Neutrophil (primary cell): Measurements from ENCODE around the gene CISTR.

Experiments
- H3K27ac ChIP-seq: fragments of 200-600 bp; sonication (generic); 2 replicates; pipeline ENCODE4 v1.5.1; 2016; ENCODE audit warnings: mild to moderate bottlenecking, moderate library complexity
- H3K27me3 ChIP-seq: fragments of 200-600 bp; sonication (generic); 2 replicates; pipeline ENCODE4 v1.6.0; 2016; ENCODE audit warnings: mild to moderate bottlenecking
- H3K36me3 ChIP-seq: fragments of 200-600 bp; sonication (generic); 2 replicates; pipeline ENCODE4 v1.5.1; 2017
- H3K4me1 ChIP-seq, 2 experiments: fragments of 200-600 bp in 1 of 2; sonication (generic) in 1 of 2; 1 replicate in 1 of 2; 2 replicates in 1 of 2; pipeline versions ENCODE4 v1.5.1 to v1.6.1; 2013 to 2016; ENCODE audit warnings: low read depth in 1 of 2, low read length in 1 of 2, mild to moderate bottlenecking in 1 of 2, moderate library complexity in 1 of 2; ENCODE audit not compliant: control insufficient read depth in 1 of 2, insufficient read depth in 1 of 2
- H3K4me3 ChIP-seq, 2 experiments: fragments of 200-600 bp in 1 of 2; sonication (generic) in 1 of 2; 1 replicate in 1 of 2; 2 replicates in 1 of 2; pipeline ENCODE4 v1.5.1; 2013 to 2016; ENCODE audit warnings: low read depth in 1 of 2, low read length in 1 of 2, mild to moderate bottlenecking in 1 of 2, moderate library complexity in 1 of 2
- H3K9me3 ChIP-seq: fragments of 200-600 bp; sonication (generic); 2 replicates; pipeline ENCODE4 v1.5.1; 2016
- CTCF ChIP-seq: fragments of 200-600 bp; sonication (generic); IDR thresholded peaks from 2 replicates; pipeline ENCODE4 v1.5.1; 2016; ENCODE audit warnings: antibody characterized with exemption

Gene CISTR

DNA sequence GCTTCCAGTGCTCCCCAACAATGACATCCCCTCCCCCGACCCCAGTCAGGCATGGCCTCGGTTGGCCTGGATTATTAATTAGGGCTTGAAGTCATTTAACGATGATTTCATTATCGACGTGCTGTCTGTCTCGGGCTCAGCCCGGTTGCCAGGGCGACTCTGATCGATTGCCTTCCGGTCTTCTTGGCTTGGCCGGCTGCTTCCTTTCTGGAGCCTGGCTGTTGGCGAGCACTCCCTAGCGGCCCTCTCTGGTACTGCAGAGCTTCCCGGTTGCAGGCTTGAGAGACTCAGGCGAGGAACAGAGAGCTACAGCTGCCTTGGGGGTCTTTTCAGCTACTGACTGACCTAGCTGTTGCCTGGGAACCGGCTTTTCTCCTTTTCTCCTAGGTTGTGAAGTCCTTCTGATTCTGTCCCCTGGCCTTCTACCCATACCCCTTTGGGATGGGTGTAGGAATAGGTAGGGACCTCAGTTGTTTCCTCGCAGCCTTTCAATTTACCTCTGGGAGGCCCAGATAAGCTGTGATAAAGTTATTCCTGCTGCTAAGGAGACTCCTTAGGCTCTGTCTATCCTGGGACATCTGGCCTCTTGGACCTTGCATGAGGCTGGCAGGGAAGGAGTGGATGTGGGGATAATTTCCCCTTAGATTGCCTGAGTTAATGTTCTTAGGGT lies 5.5 kb upstream of the CISTR start:
- no peaks in the 10 kb centered on the region for H3K9me3 ChIP-seq
- H3K27ac ChIP-seq = no peak overlapping the region
- H3K27me3 ChIP-seq = peaks cover 99% of the 10 kb centered on the region
- H3K4me1 ChIP-seq = peaks cover 8 to 17% of the 10 kb centered on the region in 2 experiments
- peak; percentile 88 for TF ChIP-seq CTCF
- H3K4me3 ChIP-seq = no peak overlapping the region
- no peaks in the 10 kb centered on the region for H3K36me3 ChIP-seq

DNA sequence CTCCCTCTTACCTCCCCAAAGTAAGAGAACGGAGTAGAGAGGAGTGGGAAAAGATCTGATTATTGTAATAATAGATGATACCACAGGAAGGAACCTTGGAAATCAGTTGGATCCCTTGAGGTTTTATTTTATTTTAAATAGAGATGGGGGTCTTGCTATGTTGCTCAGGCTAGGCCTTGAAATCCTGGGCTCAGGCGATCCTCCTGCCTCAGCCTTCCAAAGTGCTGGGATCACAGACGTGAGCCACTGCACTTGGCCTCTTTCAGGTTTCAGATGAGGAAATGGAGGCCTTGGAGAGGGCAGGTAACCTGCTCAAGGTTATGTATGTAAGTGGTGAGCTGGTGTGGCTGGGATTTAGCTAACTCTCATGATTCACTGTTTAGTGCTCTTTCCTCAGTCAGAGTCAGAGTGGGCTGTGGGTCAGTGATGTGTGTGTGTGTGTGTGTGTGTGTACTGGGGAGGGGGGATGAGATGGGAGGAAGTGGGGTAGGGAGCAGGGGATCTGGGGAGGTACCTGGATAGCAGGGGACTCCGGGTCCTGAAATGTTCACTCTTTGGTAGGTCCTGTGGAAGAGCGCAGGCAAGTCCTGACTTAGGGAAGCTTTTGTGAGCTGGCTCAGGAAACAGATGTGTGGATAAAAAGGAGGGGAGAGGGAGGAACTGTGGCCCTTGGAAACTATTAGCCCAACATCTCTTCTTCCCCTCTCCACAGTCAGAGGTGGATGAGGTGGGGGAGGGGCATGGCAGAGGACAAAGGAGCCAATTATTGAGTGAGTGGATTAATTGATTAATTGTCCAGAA lies 4.7 kb upstream of the CISTR start:
- no peak overlapping the region for H3K4me3 ChIP-seq
- no peak for TF ChIP-seq CTCF
- H3K36me3 ChIP-seq = no peaks in the 10 kb centered on the region
- no peak overlapping the region for H3K27ac ChIP-seq
- no peaks in the 10 kb centered on the region for H3K9me3 ChIP-seq
- peaks cover 99% of the 10 kb centered on the region for H3K27me3 ChIP-seq
- peaks cover 12 to 23% of the 10 kb centered on the region in 2 experiments for H3K4me1 ChIP-seq

GRCh38 chr12:53755893-53756292 lies 4.1 kb upstream of the CISTR start:
- no peak overlapping the region for H3K4me3 ChIP-seq
- no peaks in the 10 kb centered on the region for H3K9me3 ChIP-seq
- H3K27me3 ChIP-seq = peaks cover 99% of the 10 kb centered on the region
- TF ChIP-seq CTCF = no peak
- H3K4me1 ChIP-seq = peaks cover 16 to 30% of the 10 kb centered on the region in 2 experiments
- no peak overlapping the region for H3K27ac ChIP-seq
- no peaks in the 10 kb centered on the region for H3K36me3 ChIP-seq

GRCh38 chr12:53755451-53755891 lies 3.7 kb upstream of the CISTR start:
- no peaks in the 10 kb centered on the region for H3K36me3 ChIP-seq
- H3K9me3 ChIP-seq = no peaks in the 10 kb centered on the region
- TF ChIP-seq CTCF = no peak
- H3K4me3 ChIP-seq = no peak overlapping the region
- H3K4me1 ChIP-seq = peaks cover 19 to 34% of the 10 kb centered on the region in 2 experiments
- peaks cover 99% of the 10 kb centered on the region for H3K27me3 ChIP-seq
- no peak overlapping the region for H3K27ac ChIP-seq

DNA sequence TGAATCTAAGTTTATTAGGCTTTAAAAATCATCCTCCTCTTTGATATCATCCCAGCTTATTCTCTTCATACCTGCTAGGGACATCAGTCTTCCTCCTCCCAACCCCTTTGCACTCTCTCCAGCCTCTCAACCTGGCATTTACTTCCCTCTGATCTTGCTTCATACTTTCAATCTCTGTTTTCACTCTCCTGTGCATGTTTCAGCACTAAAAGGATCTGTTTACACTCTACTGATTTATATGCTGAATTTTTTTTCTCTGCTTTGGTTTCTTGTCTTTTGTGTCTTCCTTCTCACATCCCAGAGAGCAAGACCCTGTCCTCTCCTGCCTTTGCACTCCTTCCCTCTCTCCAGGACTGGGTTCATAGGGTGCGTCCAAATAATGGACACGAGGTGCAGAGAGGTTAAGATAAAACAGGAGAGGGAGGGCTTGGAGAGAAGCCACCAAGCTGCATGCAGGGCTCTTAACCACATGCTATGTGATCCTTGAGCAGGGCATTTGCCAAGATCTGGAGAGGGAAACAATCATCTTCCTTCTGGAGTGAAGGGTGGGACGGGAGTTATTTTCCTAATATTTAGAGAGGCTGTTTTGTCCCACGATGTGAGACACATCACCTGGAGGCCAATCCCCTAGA lies 3.0 kb upstream of the CISTR start:
- no peak for TF ChIP-seq CTCF
- Histone ChIP-seq H3K27me3 (peaks cover 99% of the 10 kb centered on the region), H3K4me1 (peaks cover 19 to 34% of the 10 kb centered on the region in 2 experiments), H3K27ac (no peak overlapping the region), H3K9me3 (no peaks in the 10 kb centered on the region), H3K4me3 (no peak overlapping the region), H3K36me3 (no peaks in the 10 kb centered on the region)
